A673 (cell line): ENCODE results near the gene CD83. TPM values are rescaled to one million over a fixed set of nuclear protein-coding genes. Genes with fewer than 3 reads are reported as not detected.

ENCODE experiments used
- BruUV-seq: library from RNA; stranded (reverse); fragments of 400-500 nt; replicated peaks from 2 replicates; lab custom pipeline; 2021; lab: Mats Ljungman, UMichigan
- CTCF ChIA-PET: fragments of 300-600 bp; sonication (Branson Sonifier 250); formaldehyde crosslinking; loops from one replicate; lab custom pipeline; 2022; ENCODE audit warnings: antibody characterized with exemption; lab: Charles Lee
- POLR2A ChIA-PET: fragments of 300-600 bp; sonication (Branson Sonifier 250); formaldehyde crosslinking; loops from one replicate; lab custom pipeline; 2022; ENCODE audit warnings: antibody characterized with exemption; ENCODE audit not compliant: low non-redundant PET; lab: Charles Lee
- DNase-seq: peaks from one replicate; pipeline ENCODE4 v3.0.0-alpha.2; 2015; ENCODE audit warnings: low spot score
- H3K27ac ChIP-seq: fragments of 200-600 bp; sonication (generic); 2 replicates; pipeline ENCODE4 v1.5.1; 2016; ENCODE audit warnings: mixed run types, low read depth, mild to moderate bottlenecking, mixed read lengths, antibody characterized with exemption, low read length; ENCODE audit not compliant: poor library complexity, severe bottlenecking
- H3K27me3 ChIP-seq: fragments of 200-600 bp; sonication (generic); replicated peaks from 2 replicates; pipeline ENCODE4 v1.6.1; 2017; ENCODE audit warnings: mixed run types, low read depth, mild to moderate bottlenecking, mixed read lengths, antibody characterized with exemption, low read length; ENCODE audit not compliant: insufficient read depth, poor library complexity
- H3K36me3 ChIP-seq: fragments of 200-600 bp; sonication (generic); 2 replicates; pipeline ENCODE4 v1.6.1; 2016; ENCODE audit warnings: mixed run types, mild to moderate bottlenecking, mixed read lengths, antibody characterized with exemption, low read length; ENCODE audit not compliant: insufficient read depth, poor library complexity, severe bottlenecking
- H3K4me1 ChIP-seq: fragments of 200-600 bp; sonication (generic); 2 replicates; pipeline ENCODE4 v1.6.1; 2017; ENCODE audit warnings: mixed run types, mild to moderate bottlenecking, mixed read lengths, antibody characterized with exemption, low read length; ENCODE audit not compliant: insufficient read depth, poor library complexity, severe bottlenecking
- H3K4me3 ChIP-seq: fragments of 200-600 bp; sonication (generic); 2 replicates; pipeline ENCODE4 v1.5.1; 2016; ENCODE audit warnings: low read depth, mixed run types, mild to moderate bottlenecking, mixed read lengths, low read length; ENCODE audit not compliant: poor library complexity, severe bottlenecking
- H3K9me3 ChIP-seq: fragments of 200-600 bp; sonication (generic); 2 replicates; pipeline ENCODE4 v1.6.1; 2016; ENCODE audit warnings: mixed run types, low read depth, mild to moderate bottlenecking, mixed read lengths, antibody characterized with exemption, low read length; ENCODE audit not compliant: poor library complexity, severe bottlenecking
- CTCF ChIP-seq: fragments of 300-800, 200-600 bp; sonication (generic); conservative IDR thresholded peaks from 2 replicates; pipeline ENCODE4 v1.5.1; 2017; ENCODE audit warnings: low read depth, mild to moderate bottlenecking, antibody characterized with exemption, low read length, moderate library complexity, mixed read lengths
- EZH2 ChIP-seq: fragments of 200-600 bp; sonication (generic); IDR thresholded peaks from 2 replicates; pipeline ENCODE4 v1.6.1; 2017; ENCODE audit warnings: borderline replicate concordance, low read depth, mild to moderate bottlenecking, mixed read lengths, antibody characterized with exemption, low read length; ENCODE audit not compliant: poor library complexity, severe bottlenecking
- intact Hi-C: fragments of 100-400 bp; cut with micrococcal nuclease; formaldehyde crosslinking; loops from one replicate; pipeline ENCODE4 v1.10.0; 2022; ENCODE audit not compliant: unreplicated experiment
- total RNA-seq: library from RNA; stranded (reverse); gene quantifications from 2 replicates; pipeline ENCODE4 v1.2.3, GENCODE V29; 2021

Gene CD83
- total RNA-seq, 1 experiment from 2014 or later: 14.4 TPM

GRCh38 chr6:14095437-14095836, 22.1 kb upstream of the CD83 start:
- POLR2A ChIA-PET: no interaction called here
- no peaks in the 10 kb centered on the region for H3K27me3 ChIP-seq
- H3K4me3 ChIP-seq: no peak overlapping the region
- no TSS peak for BruUV-seq
- CTCF ChIA-PET: interaction anchor here (0.8 kb wide), 1 partner anchor 198 kb away, joined by 3 read pairs; no protein-coding TSS in a partner anchor
- H3K9me3 ChIP-seq: no peaks in the 10 kb centered on the region
- H3K27ac ChIP-seq: no peak overlapping the region
- no peaks in the 10 kb centered on the region for H3K36me3 ChIP-seq
- TF ChIP-seq CTCF (no peak), EZH2 (no peak)
- intact Hi-C loops: no loop called here
- peaks cover 6% of the 10 kb centered on the region for H3K4me1 ChIP-seq
- no peak for DNase-seq

- BruUV-seq: no TSS peak
- POLR2A ChIA-PET: no interaction called here
- no peak overlapping the region for H3K4me3 ChIP-seq
- H3K27me3 ChIP-seq: no peaks in the 10 kb centered on the region
- TF ChIP-seq CTCF (no peak), EZH2 (no peak)
- H3K36me3 ChIP-seq: no peaks in the 10 kb centered on the region
- CTCF ChIA-PET: no interaction called here
- H3K27ac ChIP-seq: no peak overlapping the region
- H3K4me1 ChIP-seq: peaks cover 7% of the 10 kb centered on the region
- intact Hi-C loops: no loop called here
- no peak for DNase-seq
- H3K9me3 ChIP-seq: no peaks in the 10 kb centered on the region
These were observed 17.4 kb upstream of the CD83 start for GRCh38 chr6:14100138-14100537.

- H3K9me3 ChIP-seq: no peaks in the 10 kb centered on the region
- ChIA-PET POLR2A (no interaction called here), CTCF (no interaction called here)
- H3K4me3 ChIP-seq: no peak overlapping the region
- no peak overlapping the region for H3K27ac ChIP-seq
- DNase-seq: no peak
- no peaks in the 10 kb centered on the region for H3K36me3 ChIP-seq
- no TSS peak for BruUV-seq
- peaks cover 7% of the 10 kb centered on the region for H3K4me1 ChIP-seq
- intact Hi-C loops: no loop called here
- TF ChIP-seq EZH2: no peak
- no peak for TF ChIP-seq CTCF
- no peaks in the 10 kb centered on the region for H3K27me3 ChIP-seq
These were observed 16.6 kb upstream of the CD83 start for GRCh38 chr6:14100966-14101365.
